ENCODE data around the gene PUSL1.

GRCh38 chr1:1326075-1326605 lies 17.7 kb downstream of the PUSL1 start:
- TF ChIP-seq EZH2 (IDR thresholded peaks at IDR 0.05; ENCODE audit: insufficient read depth, poor library complexity, severe bottlenecking) (no peak), EZH2phosphoT487 (IDR thresholded peaks at IDR 0.05; ENCODE audit: insufficient read depth, low read depth) (no peak)
